Amniotic stem cell (primary cell): Measurements from ENCODE around the gene RBFOX2.
"Not testable (repeated sequence)": the region's sequence is repeated elsewhere in the genome, so short reads cannot be mapped to it uniquely, and the experiment has no call there.

Experiments
- DNase-seq: peaks from one replicate; lab custom pipeline; 2025; lab: John Stamatoyannopoulos, UW

RBFOX2 gene, protein sequence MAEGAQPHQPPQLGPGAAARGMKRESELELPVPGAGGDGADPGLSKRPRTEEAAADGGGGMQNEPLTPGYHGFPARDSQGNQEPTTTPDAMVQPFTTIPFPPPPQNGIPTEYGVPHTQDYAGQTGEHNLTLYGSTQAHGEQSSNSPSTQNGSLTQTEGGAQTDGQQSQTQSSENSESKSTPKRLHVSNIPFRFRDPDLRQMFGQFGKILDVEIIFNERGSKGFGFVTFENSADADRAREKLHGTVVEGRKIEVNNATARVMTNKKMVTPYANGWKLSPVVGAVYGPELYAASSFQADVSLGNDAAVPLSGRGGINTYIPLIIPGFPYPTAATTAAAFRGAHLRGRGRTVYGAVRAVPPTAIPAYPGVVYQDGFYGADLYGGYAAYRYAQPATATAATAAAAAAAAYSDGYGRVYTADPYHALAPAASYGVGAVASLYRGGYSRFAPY

DNA sequence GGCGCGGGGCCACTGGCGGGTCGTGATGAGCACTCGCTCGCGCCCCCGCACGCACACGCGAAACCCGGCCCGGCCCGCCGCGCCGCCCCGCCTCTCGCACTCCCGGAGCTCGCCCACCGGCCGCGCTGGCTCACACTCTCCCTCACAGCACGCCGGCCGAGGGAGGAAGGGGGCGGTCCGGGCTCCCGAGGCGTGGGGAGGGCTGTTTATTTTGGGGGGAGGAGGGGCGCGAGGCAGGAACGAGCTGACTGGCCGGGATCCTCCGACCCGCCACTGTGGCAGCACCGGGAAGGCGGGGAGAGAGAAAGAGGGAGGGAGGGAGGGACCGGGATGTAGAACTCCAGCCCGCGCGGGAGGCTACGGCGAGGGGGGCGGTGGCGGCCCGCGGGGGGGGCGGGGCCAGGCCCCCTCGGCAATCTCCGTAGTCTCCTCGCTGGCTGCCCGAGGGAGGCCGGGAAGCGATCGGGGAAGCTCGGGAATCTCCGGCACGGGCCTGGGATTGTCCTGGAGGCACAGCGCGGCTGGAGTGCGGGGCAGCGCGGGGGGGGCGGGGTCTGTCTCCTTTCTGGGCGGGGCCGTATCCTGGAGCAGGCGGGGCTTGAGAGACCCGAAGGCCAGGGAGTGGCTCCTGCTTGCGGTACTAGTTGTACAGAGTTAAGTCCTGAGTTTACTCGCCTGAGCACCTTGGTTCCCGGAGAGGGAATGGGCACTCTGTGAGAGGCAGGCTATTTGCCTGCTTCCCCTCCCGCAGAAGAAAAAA is at the start of gene RBFOX2:
Gene RBFOX2, minus strand, starts transcription at position 179 of the 760 bp plus-strand sequence. CDS start 399 bp downstream, outside the sequence.
- DNase-seq: peak; percentile 100

DNA sequence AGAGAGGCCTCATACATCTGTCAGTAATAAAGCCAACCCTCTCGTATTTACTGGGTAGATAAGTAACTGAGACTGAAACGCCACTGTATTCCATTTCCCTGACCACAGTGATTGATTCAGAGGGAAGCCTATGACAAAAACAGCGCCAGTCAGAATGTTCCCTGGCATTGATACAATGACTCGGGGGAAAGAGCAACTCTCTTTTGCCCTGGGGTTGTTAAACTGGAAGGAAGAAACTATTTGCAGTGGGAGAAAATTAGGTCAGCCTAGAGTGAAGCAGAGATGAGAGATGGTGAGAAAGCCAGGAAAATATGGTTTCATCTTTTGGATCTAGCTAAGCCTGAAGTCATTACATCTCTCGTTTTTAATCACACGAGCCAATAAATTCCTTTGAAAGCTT is 48.6 kb upstream of the RBFOX2 start:
- DNase-seq: no peak

DNA sequence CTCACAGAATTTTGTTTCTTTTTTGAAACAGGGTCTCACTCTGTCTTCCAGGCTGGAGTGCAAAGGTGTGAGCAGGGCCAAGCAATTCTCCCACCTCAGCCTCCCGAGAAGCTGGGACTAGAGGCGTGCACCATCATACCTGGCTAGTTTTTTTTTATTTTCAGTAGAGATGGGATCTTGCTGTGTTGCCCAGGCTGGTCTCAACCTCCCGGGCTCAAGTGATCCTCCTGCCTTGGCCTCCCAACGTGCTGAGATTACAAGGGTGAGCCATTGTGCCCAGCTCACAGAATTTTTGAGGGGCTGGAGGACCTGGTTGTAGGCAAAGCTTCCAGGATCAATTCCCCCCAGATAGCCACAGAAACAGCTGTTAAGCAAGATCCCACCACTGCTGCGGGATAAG is 47.1 kb upstream of the RBFOX2 start:
- no peak for DNase-seq

DNA sequence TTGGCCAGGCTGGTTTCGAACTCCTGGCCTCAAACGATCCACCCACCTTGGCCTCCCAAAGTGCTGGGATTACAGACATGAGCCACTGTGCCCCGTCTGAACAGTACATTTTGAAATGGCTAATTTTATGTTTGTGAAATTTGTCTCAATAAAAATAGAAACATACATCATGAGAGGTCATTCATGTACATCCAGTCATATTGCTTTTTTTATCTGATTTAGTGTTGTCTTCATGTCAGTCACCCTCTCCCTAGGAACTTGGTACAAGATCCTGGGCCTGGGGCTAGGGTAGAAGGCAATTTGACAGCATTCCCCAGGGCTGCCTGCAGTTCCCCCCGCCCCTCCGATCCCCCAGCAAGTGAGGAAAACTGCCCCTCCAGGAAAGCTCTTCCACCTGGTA is 46.6 kb upstream of the RBFOX2 start:
- no peak for DNase-seq

DNA sequence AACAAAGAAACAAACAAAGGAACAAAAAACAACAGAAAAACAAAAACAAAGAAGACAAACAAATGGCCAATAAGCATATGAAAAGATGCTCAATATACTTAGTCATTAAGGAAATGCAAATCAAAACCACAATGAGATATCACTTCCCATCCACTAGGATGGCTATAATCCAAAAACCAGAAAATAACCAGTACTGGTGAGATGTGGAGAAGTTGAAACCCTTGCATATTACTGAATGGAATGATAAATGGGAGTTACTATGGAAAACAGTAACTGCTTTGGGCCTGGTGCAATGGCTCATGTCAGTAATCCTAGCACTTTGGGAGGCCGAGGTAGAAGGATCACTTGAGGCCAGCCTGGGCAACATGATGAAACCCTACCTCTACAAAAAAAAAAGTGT is 44.9 kb upstream of the RBFOX2 start:
- DNase-seq: no peak

DNA sequence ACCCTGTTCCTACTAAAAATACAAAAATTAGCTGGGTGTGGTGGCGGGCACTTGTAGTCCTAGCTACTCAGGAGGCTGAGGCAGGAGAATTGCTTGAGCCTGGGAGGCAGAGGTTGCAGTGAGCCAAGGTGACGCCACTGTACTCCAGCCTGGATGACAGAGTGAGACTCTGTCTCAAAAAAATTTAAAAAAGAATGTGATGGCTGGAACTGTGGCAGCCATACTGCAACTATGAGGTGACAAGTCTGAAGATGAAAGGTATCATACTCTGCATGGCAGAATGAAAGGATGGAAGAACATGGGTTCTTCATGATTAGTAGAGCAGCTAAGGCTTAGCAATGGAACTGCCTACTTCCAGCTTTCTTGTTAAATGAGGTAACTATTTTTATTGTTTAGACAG is 42.0 kb upstream of the RBFOX2 start:
- not testable (repeated sequence) for DNase-seq

DNA sequence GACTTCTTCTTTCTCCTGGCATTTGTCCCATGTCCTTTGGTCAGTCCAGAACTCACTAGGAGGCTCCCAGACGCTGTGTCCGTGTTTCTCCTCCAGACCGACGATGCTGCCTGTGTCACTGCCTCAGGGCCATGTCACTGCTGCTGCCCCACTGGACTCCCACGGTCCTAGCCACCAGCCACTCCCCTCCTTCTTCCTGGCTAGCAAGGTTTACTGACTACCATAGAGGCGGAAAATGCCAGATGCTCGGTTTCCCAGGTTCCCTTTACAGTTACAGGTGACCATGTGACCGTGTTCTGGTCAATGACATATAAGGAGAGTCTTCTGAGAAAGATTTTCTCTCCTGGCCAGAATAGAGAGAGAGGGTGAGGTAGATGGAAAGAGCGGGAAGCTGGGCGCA is 40.7 kb upstream of the RBFOX2 start:
- no peak for DNase-seq

DNA sequence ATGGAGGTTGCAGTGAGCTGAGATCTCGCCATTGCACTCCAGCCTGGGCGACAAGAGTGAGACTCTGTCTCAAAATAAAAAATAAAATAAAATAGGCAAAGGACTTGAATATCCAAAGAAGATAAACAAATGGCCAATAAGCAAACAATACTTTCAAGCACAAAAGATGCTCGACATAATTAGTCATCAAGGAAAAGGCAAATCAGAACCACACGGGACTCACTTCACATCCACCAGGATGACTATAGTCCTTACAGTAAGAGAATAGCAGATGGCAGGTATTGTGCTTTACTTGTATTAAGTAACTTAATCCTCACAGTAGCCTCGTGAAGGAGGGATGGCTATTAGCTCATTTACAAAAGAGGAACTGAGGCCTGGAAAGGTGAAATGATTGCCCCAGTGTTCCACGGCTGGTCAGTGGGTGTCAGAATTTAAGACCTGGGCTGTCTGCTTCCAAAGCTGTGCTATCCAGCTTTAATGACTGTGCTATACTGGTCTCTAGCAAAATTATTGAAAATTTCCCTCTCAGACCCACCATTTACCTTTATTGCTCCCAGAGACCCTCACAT is 40.2 kb upstream of the RBFOX2 start:
- no peak for DNase-seq

DNA sequence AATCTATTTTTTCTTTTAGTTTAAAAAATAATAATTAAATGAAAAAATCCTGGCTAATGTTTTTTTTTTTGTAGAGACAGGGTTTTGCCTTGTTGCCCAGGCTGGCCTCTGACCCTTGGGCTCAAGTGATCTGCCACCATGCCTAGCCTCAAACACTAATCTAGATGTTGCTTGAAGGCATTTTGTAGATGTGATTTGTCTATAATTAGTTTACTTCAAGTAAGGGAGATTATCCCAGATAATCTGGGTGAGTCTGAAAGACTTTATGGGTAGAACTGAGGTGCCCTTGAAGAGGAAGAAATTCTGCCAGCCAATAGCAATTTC is 38.6 kb upstream of the RBFOX2 start:
- DNase-seq: no peak

DNA sequence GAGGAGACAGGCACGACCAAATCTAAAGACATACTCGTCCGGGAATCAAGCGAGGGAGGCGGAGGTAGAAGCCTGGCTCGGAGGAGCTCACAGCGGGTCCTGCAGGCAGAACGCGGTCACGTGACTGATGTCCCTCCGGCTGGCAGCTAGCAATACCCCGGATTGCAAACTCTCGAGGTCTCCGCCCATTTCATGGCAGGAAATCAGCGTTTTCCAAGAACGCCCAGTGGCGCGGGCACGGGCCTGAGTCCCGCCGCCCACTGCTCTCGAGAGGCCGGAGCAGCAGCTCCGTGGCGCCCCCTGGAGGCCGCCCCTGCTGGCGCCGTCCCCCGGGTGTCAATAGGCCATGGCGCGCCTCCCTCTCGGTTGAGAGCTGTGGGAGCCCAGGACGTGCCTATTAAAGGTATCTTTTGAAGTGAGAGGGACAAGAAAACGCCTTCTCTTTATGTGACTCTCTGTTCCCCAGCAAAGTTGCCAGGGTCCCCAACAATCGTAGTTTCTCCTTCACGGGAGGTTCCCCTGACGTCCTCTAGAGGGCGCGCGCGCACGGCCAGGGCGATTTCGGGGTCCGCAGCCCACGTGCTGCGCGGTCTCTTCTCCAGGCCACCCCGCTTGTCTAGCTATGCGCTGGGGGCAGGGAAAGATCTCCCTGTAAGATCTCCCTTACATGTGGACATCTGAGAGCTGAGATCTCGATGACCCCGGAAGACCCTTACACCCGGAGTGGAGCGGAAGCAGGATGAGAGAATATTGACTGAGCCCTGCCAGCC is 37.3 kb upstream of the RBFOX2 start:
- DNase-seq: peak; percentile 91

DNA sequence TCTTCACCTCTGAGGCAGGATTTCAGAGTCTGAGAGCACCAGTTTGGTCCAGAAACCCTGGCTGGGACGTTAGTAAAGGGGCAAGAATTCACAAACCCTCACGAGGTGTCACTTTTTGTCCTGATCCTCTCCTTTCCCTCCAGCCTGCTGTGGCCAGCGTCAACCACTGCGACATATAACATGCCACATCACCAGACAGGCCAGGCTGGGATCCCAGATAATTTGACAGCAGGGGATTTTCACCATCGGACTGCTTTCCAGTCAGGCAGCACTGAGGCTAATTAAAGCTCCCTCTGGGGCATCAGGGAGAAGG is 36.8 kb upstream of the RBFOX2 start:
- DNase-seq: no peak

DNA sequence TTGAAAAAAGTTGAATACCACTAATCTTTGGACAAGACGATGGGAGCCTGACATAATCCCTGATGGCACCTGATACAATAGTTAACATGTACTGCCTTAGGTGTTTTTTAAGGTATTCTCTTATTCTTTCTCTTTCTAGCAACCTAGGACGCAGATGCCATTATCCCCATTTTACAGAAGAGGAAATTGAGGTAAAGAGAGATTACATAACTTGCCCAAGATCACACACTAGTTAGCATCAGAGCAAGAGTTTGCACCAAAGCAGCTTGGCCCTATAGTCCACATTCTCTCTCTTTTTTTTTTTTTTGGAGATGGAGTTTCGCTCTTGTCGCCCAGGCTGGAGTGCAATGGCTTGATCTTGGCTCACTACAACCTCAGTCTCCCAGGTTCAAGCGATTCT is 35.7 kb upstream of the RBFOX2 start:
- no peak for DNase-seq

DNA sequence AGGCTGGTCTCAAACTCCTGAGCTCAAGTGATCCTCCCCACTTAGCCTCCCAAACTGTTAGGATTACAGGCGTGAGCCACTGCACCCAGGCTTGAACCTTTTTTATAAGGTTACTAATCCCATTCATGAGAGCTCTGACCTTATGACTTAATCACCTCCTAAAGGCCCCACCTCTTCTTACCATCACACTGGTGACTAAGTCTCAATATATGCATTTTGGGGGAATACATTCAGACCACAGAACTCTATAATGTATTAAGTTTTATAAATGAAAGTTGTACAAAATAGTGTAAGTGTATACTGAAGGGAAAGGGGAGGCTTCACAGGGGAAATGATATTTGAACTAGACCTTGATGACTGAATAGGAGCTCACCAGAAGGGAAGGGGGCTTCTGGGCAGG is 28.4 kb upstream of the RBFOX2 start:
- DNase-seq: no peak

DNA sequence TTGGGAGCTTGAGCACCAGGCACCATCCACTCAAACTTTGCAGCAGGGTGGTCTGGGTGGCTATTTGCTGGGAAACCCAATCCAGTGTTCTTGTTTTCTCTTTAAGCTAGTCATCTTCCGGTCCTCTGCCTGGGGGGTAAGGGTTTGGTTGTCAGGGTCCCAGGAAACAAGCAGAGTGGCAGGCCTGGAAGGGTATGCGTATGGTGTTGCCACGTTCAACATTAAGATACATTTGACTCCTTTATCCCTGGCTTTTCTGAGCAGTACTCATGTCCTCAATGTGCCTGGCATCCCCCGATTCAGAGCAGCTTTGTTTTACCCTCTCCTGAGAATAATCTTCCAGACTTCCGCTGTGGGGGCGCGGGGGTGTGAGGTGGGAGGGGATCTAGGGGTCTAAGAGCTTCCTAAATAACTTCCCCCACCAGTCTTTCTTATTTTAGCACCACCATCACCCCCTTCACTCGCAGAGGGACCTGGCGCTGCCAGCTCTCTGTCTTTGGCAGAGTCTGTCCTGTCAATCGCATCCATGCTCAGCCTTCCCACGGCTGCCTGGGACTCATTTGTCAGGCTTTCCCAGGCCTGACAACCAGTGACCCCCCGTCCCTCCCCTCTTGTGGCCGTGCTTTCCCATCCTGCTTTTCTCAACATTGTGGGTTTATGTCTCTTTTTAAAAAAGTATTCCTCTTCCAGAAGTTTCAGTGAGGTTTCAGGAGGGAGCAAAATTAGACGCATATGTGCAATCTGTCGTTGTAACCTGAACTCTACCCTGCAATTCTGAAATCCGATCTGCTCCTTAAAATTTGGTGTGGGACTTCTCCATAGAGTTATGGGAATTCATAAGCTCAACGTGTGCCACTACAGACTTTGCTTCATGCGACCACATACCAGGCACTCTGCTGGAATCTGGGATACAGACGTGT is 27.0 kb upstream of the RBFOX2 start:
- DNase-seq: no peak

DNA sequence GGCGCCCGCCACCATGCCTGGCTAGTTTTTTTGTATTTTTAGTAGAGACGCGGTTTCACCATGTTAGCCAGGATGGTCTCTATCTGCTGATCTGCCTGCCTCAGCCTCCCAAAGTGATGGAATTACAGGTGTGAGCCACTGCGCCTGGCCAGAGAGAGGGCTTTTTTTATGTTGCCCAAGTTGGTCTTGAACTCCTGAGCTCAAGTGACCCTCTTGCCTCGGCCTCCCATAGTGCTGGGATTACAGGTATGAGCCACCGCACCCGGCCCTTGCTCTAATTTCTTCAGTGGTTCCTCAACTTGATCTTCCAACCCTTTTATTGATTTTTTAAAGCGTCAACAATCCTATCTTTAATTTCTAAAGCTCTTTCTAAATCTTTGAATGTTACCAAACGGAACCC is 25.8 kb upstream of the RBFOX2 start:
- not testable (repeated sequence) for DNase-seq

DNA sequence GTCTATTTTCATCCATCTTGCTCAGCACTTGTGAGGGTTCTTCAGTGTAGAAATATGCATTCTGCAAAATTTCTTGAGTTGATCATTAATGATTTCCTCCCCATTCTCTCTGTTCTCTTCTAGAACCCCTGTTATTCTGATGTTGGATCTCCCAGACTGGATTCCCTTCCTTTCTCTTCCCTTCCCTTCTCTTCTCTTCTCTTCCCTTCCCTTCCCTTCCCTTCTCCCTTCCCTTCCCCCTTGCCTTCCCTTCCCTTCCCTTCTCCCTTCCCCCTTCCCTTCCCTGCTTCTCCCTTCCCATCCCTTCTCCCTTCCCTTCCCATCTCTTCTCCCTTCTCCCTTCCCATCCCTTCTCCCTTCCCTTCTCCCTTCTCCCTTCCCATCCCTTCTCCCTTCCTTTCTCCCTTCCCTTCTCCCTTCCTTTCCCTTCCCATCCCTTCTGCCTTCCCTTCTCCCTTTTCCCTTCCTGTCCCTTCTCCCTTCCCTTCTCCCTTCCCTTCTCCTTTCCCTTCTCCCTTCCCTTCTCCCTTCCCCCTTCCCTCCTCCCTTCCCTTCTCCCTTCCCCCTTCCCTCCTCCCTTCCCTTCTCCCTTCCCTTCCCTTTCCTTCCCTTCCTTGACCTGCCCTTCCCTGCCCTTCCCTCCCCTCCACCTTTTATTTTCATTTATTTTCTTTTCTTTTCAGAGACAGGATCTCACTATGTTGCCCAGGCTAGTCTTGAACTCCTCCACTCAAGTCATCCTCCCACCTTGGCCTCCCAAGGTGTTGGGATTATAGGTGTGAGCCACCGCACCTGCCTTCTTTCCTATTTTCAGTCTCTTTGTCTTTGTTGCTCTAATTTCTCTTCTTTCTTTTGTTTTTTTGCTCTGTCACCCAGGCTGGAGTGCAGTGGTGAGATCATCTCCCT is 24.9 kb upstream of the RBFOX2 start:
- no peak for DNase-seq

DNA sequence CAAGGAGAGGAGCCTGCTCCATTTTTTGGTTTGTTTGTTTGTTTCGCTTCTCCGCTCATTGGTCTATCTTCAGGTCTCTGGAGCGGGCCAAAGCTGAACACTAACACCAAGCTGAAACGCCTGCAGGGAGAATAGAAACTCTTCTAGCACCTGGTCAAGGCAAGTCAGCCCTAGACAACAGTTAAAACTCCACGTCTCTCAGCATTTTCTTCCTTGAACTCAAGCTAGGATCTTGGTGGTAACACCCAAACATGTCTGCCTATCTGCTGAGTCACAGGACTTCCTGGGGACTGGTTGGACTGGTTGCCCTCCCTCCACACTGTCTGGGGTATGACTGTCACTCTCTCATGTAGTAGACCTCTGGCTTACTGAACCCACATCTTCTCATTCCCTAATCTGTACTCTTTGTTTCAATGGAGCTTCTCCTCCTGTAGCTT is 23.9 kb upstream of the RBFOX2 start:
- no peak for DNase-seq

DNA sequence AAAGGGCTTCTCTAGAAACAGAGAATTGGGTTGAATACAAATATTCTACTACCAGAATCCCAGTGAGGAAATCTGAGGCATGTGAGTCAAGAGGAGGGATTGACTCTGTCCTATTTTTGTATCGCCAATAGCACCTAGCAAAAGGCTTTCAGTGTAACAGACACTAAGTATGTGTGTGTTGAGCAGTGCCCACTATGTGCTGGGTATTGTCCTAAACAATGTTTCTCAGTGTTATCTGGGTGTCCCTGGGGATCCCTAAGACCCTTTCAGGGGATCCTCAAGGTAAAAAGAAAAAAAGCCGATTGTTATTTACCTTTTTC is 21.0 kb upstream of the RBFOX2 start:
- DNase-seq: no peak

DNA sequence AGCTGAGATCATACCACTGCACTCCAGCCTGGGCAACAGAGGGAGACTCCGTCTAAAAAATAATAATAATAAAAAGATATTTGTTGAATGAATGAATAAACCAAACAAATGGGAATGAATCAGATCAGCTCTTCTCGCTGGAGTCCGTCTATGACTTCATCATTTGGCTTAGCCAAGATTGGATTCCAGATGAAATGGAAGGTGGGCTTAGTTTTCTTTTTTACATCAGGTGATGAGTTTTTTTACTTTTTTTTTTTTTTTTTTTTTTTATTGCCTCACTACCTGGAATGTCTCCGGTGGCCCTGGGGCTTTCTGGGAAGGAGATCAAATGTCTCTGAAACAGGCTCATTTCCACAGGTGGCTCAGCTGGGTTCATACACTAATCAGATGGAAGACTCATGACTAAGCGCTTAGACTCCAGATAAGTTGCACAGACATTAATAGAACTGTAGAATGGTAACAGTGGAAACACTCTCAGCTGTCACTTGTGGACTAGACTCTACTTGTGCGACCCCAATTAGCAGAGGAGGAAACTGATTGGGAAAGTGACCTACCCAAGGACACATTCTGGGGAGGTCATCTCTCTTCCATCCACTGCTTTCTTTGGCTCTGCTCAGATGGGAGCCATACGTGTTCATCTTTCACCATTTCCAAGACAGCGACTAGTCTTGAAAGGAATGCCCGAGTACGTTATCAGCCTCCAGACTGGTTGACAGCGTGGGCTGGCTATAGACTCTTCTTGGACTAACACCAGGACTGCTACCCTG is 20.5 kb upstream of the RBFOX2 start:
- DNase-seq: no peak

DNA sequence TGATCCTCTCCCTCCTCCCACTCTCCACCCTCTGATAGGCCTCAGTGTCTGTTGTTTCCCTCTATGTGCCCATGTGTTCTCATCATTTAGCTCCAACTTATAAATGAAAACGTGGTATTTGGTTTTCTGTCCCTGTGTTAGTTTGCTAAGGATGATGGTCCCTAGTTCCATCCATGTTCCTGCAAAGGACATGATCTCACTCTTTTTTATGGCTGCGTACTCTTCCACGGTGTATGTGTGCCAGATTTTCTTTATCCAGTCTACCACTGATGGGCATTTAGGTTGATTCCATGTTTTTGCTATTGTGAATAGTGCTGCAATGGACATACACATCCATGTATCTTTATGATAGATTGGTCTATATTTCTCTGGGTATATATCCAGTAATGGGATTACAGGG is 15.9 kb upstream of the RBFOX2 start:
- not testable (repeated sequence) for DNase-seq
